Tibial nerve (tissue), 4 donors: ENCODE results near the gene TNIK. TPM values are rescaled to one million over a fixed set of nuclear protein-coding genes. Genes with fewer than 3 reads are reported as not detected.

Experiments used
- DNase-seq, 2 donors: peaks; one replicate each; pipeline ENCODE4 v3.0.0-alpha.2; 2019; ENCODE audit warnings: low spot score in 2 of 2
- H3K27ac ChIP-seq, 4 donors: fragments of 200-600 bp; sonication (generic) in 3 of 4; one replicate each; pipeline ENCODE4 v1.5.1; 2017 to 2019; ENCODE audit warnings: mild to moderate bottlenecking in 1 of 4
- H3K27me3 ChIP-seq, 2 donors: fragments of 200-600 bp; sonication (generic) in 1 of 2; one replicate each; pipeline versions ENCODE4 v1.5.1 to v1.6.0; 2017 to 2019
- H3K36me3 ChIP-seq, 3 donors: fragments of 200-600 bp; sonication (generic); one replicate each; pipeline ENCODE4 v1.5.1; 2018 to 2019
- H3K4me1 ChIP-seq, 4 donors: fragments of 200-600 bp; sonication (generic) in 3 of 4; one replicate each; pipeline ENCODE4 v1.5.1; 2017 to 2019
- H3K4me3 ChIP-seq, 4 donors: fragments of 200-600 bp; sonication (generic) in 3 of 4; one replicate each; pipeline ENCODE4 v1.5.1; 2017 to 2019; ENCODE audit warnings: mild to moderate bottlenecking in 1 of 4, moderate library complexity in 1 of 4
- H3K9me3 ChIP-seq, 4 donors: fragments of 200-600 bp; sonication (generic) in 3 of 4; one replicate each; pipeline ENCODE4 v1.5.1; 2017 to 2019
- CTCF ChIP-seq, 5 experiments: fragments of 200-600 bp in 3 of 5; fragments of 450-650 bp in 2 of 5; sonication (generic) in 3 of 5; IDR thresholded peaks; one replicate each; pipeline ENCODE4 v1.5.1; 2016 to 2019; ENCODE audit warnings: antibody characterized with exemption in 5 of 5, mild to moderate bottlenecking in 3 of 5, moderate library complexity in 2 of 5
- EP300 ChIP-seq, 2 donors: sonication (generic); formaldehyde crosslinking; IDR thresholded peaks; one replicate each; pipeline ENCODE4 v1.6.1; 2017; ENCODE audit warnings: antibody characterized with exemption in 2 of 2, mild to moderate bottlenecking in 1 of 2
- POLR2A ChIP-seq, 2 donors: fragments of 450-650 bp; IDR thresholded peaks; one replicate each; pipeline ENCODE4 v1.6.1; 2017; ENCODE audit warnings: antibody characterized with exemption in 2 of 2, mild to moderate bottlenecking in 2 of 2, moderate library complexity in 2 of 2
- WGBS, 2 donors: methylation state at CpG; one replicate each; pipeline ENCODE4 v1.1.5; 2018; 5-methylcytosine and 5-hydroxymethylcytosine counted together
- total RNA-seq, 4 donors: library from RNA; depleted of rRNA; stranded (reverse); fragments of >200 nt; gene quantifications; one replicate each; pipeline ENCODE4 v1.1.0, GENCODE V29; 2016

The TNIK gene
- total RNA-seq, 4 donors from 2014 or later = 5.4 to 11.1 (median 7.5) TPM

GRCh38 chr3:171464462-171464861 lies 4.3 kb upstream of the TNIK start:
- TF ChIP-seq CTCF (IDR thresholded peaks at IDR 0.05) = no peak
- TF ChIP-seq POLR2A (IDR thresholded peaks at IDR 0.05) = no peak
- TF ChIP-seq EP300 (IDR thresholded peaks at IDR 0.05) = no peak
- Histone ChIP-seq H3K4me1 (peaks cover 0 to 17% (median 2%) of the 10 kb centered on the region in 4 donors), H3K36me3 (no peaks in the 10 kb centered on the region), H3K27ac (no peak overlapping the region), H3K4me3 (no peak overlapping the region), H3K9me3 (no peaks in the 10 kb centered on the region), H3K27me3 (peaks cover 0 to 17% of the 10 kb centered on the region in 2 donors)
- 95 to 98% methylated on average over 3 of the region's 3 CpGs for WGBS, 2 donors
- DNase-seq = no peak

- Histone ChIP-seq H3K27ac (no peak overlapping the region), H3K9me3 (no peaks in the 10 kb centered on the region), H3K36me3 (no peaks in the 10 kb centered on the region), H3K4me3 (no peak overlapping the region), H3K27me3 (peaks cover 0 to 17% of the 10 kb centered on the region in 2 donors), H3K4me1 (peaks cover 0 to 36% (median 2%) of the 10 kb centered on the region in 4 donors)
- no peak for TF ChIP-seq CTCF (IDR thresholded peaks at IDR 0.05)
- no peak for TF ChIP-seq EP300 (IDR thresholded peaks at IDR 0.05)
- no peak for TF ChIP-seq POLR2A (IDR thresholded peaks at IDR 0.05)
- DNase-seq = no peak
- WGBS, 2 donors = 80 to 81% methylated on average over 1 of the region's 1 CpG
Observed at GRCh38 chr3:171462224-171462623, 2.0 kb upstream of the TNIK start.

GRCh38 chr3:171461525-171461917 lies 1.3 kb upstream of the TNIK start:
- no peak overlapping the region for H3K27ac ChIP-seq
- no peak for DNase-seq
- H3K27me3 ChIP-seq = peaks cover 0 to 17% of the 10 kb centered on the region in 2 donors
- H3K36me3 ChIP-seq = no peaks in the 10 kb centered on the region
- no peaks in the 10 kb centered on the region for H3K9me3 ChIP-seq
- peak overlapping the region; percentile 56 to 78 (median 68) for H3K4me3 ChIP-seq
- WGBS, 2 donors = 33 to 47% methylated on average over 2 of the region's 2 CpGs
- no peak for TF ChIP-seq POLR2A (IDR thresholded peaks at IDR 0.05)
- TF ChIP-seq EP300 (IDR thresholded peaks at IDR 0.05) = no peak
- TF ChIP-seq CTCF (IDR thresholded peaks at IDR 0.05) = no peak
- peaks cover 0 to 36% (median 4%) of the 10 kb centered on the region in 4 donors for H3K4me1 ChIP-seq

- peak; percentile 22 to 30 for DNase-seq
- TF ChIP-seq EP300 (IDR thresholded peaks at IDR 0.05) (no peak), POLR2A (IDR thresholded peaks at IDR 0.05) (no peak), CTCF (IDR thresholded peaks at IDR 0.05) (peak in 1 of 5 experiments; percentile 20)
- 1 to 3% methylated on average over 45 to 50 of the region's 51 CpGs for WGBS, 2 donors
- Histone ChIP-seq H3K27ac (peak overlapping the region in 2 of 4 donors; percentile 76 to 77), H3K36me3 (no peaks in the 10 kb centered on the region), H3K27me3 (peaks cover 0 to 17% of the 10 kb centered on the region in 2 donors), H3K4me3 (peak overlapping the region; percentile 56 to 78 (median 68)), H3K4me1 (peaks cover 0 to 36% (median 4%) of the 10 kb centered on the region in 4 donors), H3K9me3 (no peaks in the 10 kb centered on the region)
Observed at GRCh38 chr3:171460725-171461524, 720 bp upstream of the TNIK start.
